A549 (cell line): ENCODE results near the gene ASB5.

Source experiments
- CHD4 ChIP-seq: fragments of 200-600 bp; sonication (generic); IDR thresholded peaks from 2 replicates; pipeline ENCODE4 v1.6.1; 2016; ENCODE audit warnings: antibody characterized with exemption, mild to moderate bottlenecking, borderline replicate concordance
- ESRRA ChIP-seq: fragments of 150-350 bp; IDR thresholded peaks from 2 replicates; pipeline ENCODE4 v1.6.1; 2014; ENCODE audit warnings: mild to moderate bottlenecking, low read length, borderline replicate concordance
- FOXS1 ChIP-seq: fragments of 250-450 bp; sonication (Bioruptor Pico); IDR thresholded peaks from 2 replicates; pipeline ENCODE4 v1.5.0; 2020; ENCODE audit warnings: mild to moderate bottlenecking, moderate library complexity
- POLR2A ChIP-seq: IDR thresholded peaks from 2 replicates; pipeline ENCODE4 v1.6.1; 2012; ENCODE audit warnings: mild to moderate bottlenecking, low read length
- POLR2AphosphoS2 ChIP-seq: conservative IDR thresholded peaks from 2 replicates; pipeline ENCODE4 v1.6.1; 2012; ENCODE audit warnings: low read length, improper control_type of control experiment, inconsistent platforms
- ZFP36 ChIP-seq: fragments of 450-650 bp; IDR thresholded peaks from 2 replicates; pipeline ENCODE4 v1.6.1; 2014; ENCODE audit warnings: borderline replicate concordance; ENCODE audit not compliant: partially characterized antibody
- ZNF302 ChIP-seq: fragments of 250-450 bp; sonication (Bioruptor Pico); IDR thresholded peaks from 2 replicates; pipeline ENCODE4 v1.9.0; 2021; ENCODE audit warnings: inconsistent platforms, mild to moderate bottlenecking, moderate library complexity
- TF ChIP-seq, protein P1 (sequence below): fragments of >200 bp; sonication (Bioruptor Twin); formaldehyde crosslinking; IDR thresholded peaks from 3 replicates; pipeline ENCODE4 v1.5.1; 2016
- TF ChIP-seq, protein P2 (sequence below): IDR thresholded peaks from 2 replicates; pipeline ENCODE4 v1.6.1; 2012
- TF ChIP-seq, protein P3 (sequence below): fragments of 200-600 bp; sonication (generic); IDR thresholded peaks from 2 replicates; pipeline ENCODE4 v1.6.1; 2016; ENCODE audit warnings: antibody characterized with exemption, mild to moderate bottlenecking, moderate library complexity
- TF ChIP-seq, protein P4 (sequence below): fragments of 150-350 bp; IDR thresholded peaks from 2 replicates; pipeline ENCODE4 v1.6.1; 2014; ENCODE audit warnings: low read depth, mild to moderate bottlenecking, low read length

DNA sequence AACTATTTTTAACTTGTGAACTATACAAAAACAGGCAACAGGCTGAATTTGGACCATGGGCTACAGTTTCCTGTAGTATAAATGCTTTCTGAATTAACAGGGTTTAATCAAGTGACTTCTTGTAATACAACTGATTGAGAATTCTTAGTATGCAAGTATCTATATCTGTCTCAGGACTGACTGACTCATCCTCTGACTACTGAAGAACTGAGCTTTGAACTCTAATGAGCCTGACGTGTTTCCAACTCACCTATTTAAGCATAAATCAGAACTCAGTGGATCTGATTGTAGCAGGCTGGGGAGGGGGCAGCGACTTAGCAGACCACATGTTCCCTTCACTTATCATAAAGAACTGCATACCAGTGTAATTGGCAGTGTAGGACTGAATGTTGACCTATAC lies 81.4 kb downstream of the ASB5 start:
- TF ChIP-seq POLR2AphosphoS2 (no peak), ESRRA (no peak), ZFP36 (no peak), FOXS1 (no peak), CHD4 (no peak), POLR2A (no peak), ZNF302 (CRISPR knock-in tag) (no peak)
- TF ChIP-seq, protein P1, sequence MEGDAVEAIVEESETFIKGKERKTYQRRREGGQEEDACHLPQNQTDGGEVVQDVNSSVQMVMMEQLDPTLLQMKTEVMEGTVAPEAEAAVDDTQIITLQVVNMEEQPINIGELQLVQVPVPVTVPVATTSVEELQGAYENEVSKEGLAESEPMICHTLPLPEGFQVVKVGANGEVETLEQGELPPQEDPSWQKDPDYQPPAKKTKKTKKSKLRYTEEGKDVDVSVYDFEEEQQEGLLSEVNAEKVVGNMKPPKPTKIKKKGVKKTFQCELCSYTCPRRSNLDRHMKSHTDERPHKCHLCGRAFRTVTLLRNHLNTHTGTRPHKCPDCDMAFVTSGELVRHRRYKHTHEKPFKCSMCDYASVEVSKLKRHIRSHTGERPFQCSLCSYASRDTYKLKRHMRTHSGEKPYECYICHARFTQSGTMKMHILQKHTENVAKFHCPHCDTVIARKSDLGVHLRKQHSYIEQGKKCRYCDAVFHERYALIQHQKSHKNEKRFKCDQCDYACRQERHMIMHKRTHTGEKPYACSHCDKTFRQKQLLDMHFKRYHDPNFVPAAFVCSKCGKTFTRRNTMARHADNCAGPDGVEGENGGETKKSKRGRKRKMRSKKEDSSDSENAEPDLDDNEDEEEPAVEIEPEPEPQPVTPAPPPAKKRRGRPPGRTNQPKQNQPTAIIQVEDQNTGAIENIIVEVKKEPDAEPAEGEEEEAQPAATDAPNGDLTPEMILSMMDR: no peak
- TF ChIP-seq, protein P2, sequence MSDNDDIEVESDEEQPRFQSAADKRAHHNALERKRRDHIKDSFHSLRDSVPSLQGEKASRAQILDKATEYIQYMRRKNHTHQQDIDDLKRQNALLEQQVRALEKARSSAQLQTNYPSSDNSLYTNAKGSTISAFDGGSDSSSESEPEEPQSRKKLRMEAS: no peak
- TF ChIP-seq, protein P3, sequence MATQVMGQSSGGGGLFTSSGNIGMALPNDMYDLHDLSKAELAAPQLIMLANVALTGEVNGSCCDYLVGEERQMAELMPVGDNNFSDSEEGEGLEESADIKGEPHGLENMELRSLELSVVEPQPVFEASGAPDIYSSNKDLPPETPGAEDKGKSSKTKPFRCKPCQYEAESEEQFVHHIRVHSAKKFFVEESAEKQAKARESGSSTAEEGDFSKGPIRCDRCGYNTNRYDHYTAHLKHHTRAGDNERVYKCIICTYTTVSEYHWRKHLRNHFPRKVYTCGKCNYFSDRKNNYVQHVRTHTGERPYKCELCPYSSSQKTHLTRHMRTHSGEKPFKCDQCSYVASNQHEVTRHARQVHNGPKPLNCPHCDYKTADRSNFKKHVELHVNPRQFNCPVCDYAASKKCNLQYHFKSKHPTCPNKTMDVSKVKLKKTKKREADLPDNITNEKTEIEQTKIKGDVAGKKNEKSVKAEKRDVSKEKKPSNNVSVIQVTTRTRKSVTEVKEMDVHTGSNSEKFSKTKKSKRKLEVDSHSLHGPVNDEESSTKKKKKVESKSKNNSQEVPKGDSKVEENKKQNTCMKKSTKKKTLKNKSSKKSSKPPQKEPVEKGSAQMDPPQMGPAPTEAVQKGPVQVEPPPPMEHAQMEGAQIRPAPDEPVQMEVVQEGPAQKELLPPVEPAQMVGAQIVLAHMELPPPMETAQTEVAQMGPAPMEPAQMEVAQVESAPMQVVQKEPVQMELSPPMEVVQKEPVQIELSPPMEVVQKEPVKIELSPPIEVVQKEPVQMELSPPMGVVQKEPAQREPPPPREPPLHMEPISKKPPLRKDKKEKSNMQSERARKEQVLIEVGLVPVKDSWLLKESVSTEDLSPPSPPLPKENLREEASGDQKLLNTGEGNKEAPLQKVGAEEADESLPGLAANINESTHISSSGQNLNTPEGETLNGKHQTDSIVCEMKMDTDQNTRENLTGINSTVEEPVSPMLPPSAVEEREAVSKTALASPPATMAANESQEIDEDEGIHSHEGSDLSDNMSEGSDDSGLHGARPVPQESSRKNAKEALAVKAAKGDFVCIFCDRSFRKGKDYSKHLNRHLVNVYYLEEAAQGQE: no peak
- TF ChIP-seq, protein P4, sequence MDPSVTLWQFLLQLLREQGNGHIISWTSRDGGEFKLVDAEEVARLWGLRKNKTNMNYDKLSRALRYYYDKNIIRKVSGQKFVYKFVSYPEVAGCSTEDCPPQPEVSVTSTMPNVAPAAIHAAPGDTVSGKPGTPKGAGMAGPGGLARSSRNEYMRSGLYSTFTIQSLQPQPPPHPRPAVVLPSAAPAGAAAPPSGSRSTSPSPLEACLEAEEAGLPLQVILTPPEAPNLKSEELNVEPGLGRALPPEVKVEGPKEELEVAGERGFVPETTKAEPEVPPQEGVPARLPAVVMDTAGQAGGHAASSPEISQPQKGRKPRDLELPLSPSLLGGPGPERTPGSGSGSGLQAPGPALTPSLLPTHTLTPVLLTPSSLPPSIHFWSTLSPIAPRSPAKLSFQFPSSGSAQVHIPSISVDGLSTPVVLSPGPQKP: no peak
